ENCODE results near the gene RNF175. TPM values are rescaled to one million over a fixed set of nuclear protein-coding genes. Genes with fewer than 3 reads are reported as not detected.

Gene RNF175
- polyA plus RNA-seq, 1 donor from 2014 or later, result 30.1 TPM

GRCh38 chr4:153725831-153726154, 34.0 kb downstream of the RNF175 start:
- no peaks in the 10 kb centered on the region for H3K79me2 ChIP-seq (replicated peaks; ENCODE audit: insufficient read depth, low read length)
- no peaks in the 10 kb centered on the region for H3K36me3 ChIP-seq (ENCODE audit: insufficient read depth, low read length)
- no peaks in the 10 kb centered on the region for H3F3A ChIP-seq (ENCODE audit: insufficient read depth, low read length, poor library complexity, severe bottlenecking)
- no peaks in the 10 kb centered on the region for H3K9me2 ChIP-seq (ENCODE audit: insufficient read depth, low read length)
- no peak overlapping the region for H2AFZ ChIP-seq (ENCODE audit: low read depth, low read length)
- no peaks in the 10 kb centered on the region for H3K9me3 ChIP-seq (ENCODE audit: low read length)
- H4K20me1 ChIP-seq (ENCODE audit: insufficient read depth), result no peaks in the 10 kb centered on the region
- no peak overlapping the region for H3K9ac ChIP-seq (ENCODE audit: low read length)
- no peak for TF ChIP-seq EZH2 (IDR thresholded peaks at IDR 0.05; ENCODE audit: borderline replicate concordance, insufficient read depth, low read length, poor library complexity, severe bottlenecking)
- no peak for TF ChIP-seq EP300 (conservative IDR thresholded peaks at IDR 0.05; ENCODE audit: poor library complexity, severe bottlenecking)
- TF ChIP-seq REST (IDR thresholded peaks at IDR 0.05; ENCODE audit: borderline replicate concordance), result no peak
- no peaks in the 10 kb centered on the region for H3K27me3 ChIP-seq (ENCODE audit: insufficient read depth, low read depth, low read length)
- H3K4me2 ChIP-seq (ENCODE audit: low read length), result no peak overlapping the region
- no peak overlapping the region for H3K4me3 ChIP-seq (ENCODE audit: low read length)
- no peak overlapping the region for H3K27ac ChIP-seq (ENCODE audit: low read length)

DNA sequence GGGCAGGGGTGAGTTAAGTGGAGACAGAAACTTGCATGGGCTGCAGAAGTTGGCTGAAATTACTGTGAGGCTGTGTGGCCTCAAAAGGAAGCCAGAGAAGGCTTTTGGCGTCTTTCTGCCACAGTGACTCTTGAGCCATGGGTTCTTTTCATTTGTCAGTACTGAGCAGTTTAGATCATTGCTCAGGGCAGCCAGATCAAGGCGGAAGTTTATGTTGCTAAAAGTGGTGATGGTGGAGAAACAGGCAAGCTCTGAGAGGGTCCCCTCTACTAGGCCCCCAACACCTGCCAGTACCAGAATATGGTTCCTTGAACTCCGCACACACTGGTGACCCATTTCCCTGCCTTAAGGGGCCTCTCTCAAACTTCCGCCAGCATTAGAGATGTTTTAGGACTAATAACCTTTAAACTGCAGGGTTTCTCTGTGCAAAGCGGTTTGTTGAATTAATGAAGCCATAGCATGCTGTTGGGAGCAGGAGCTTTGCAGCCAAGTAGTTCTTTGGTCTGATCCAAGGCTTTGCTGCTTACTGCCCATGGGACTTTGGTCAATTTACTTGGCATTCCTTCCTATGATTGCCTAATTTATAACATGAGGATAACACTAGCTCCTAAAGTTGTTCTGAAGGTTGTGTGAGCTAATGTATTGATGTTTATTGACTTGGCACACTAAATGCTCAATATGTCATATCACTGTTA, 34.5 kb downstream of the RNF175 start:
- no peak overlapping the region for H3K4me3 ChIP-seq (ENCODE audit: low read length)
- no peak for TF ChIP-seq EP300 (conservative IDR thresholded peaks at IDR 0.05; ENCODE audit: poor library complexity, severe bottlenecking)
- TF ChIP-seq EZH2 (IDR thresholded peaks at IDR 0.05; ENCODE audit: borderline replicate concordance, insufficient read depth, low read length, poor library complexity, severe bottlenecking), result no peak
- no peak for TF ChIP-seq SMC3 (conservative IDR thresholded peaks at IDR 0.05; ENCODE audit: poor library complexity)
- TF ChIP-seq REST (IDR thresholded peaks at IDR 0.05; ENCODE audit: borderline replicate concordance), result no peak
- no peak for TF ChIP-seq POLR2AphosphoS5 (IDR thresholded peaks at IDR 0.05)
- no peak for TF ChIP-seq TAF1 (IDR thresholded peaks at IDR 0.05; ENCODE audit: low read depth)
- TF ChIP-seq MXI1 (conservative IDR thresholded peaks at IDR 0.05; ENCODE audit: poor library complexity, severe bottlenecking), result no peak
- TF ChIP-seq RAD21 (conservative IDR thresholded peaks at IDR 0.05), result no peak
- no peak for TF ChIP-seq CTCF (IDR thresholded peaks at IDR 0.05; ENCODE audit: poor library complexity, severe bottlenecking)
- no peaks in the 10 kb centered on the region for H3K9me2 ChIP-seq (ENCODE audit: insufficient read depth, low read length)
- H3K36me3 ChIP-seq (ENCODE audit: insufficient read depth, low read length), result no peaks in the 10 kb centered on the region
- H2AFZ ChIP-seq (ENCODE audit: low read depth, low read length), result no peak overlapping the region
- no peaks in the 10 kb centered on the region for H4K20me1 ChIP-seq (ENCODE audit: insufficient read depth)
- no peaks in the 10 kb centered on the region for H3K79me2 ChIP-seq (replicated peaks; ENCODE audit: insufficient read depth, low read length)
- H3K4me2 ChIP-seq (ENCODE audit: low read length), result no peak overlapping the region
- no peaks in the 10 kb centered on the region for H3K9me3 ChIP-seq (ENCODE audit: low read length)
- no peak overlapping the region for H3K27ac ChIP-seq (ENCODE audit: low read length)
- no peaks in the 10 kb centered on the region for H3F3A ChIP-seq (ENCODE audit: insufficient read depth, low read length, poor library complexity, severe bottlenecking)
- no peaks in the 10 kb centered on the region for H3K27me3 ChIP-seq (ENCODE audit: insufficient read depth, low read depth, low read length)
- no peak overlapping the region for H3K9ac ChIP-seq (ENCODE audit: low read length)

All from neural cell (in vitro differentiated cells).